H1 (cell line): ENCODE results near the gene GALNT9. TPM values are rescaled to one million over a fixed set of nuclear protein-coding genes. Genes with fewer than 3 reads are reported as not detected.

Experiments used
- CTCF ChIA-PET: fragments of 300-600 bp; sonication (Branson Sonifier 250); formaldehyde crosslinking; loops from one replicate; lab custom pipeline; 2021; ENCODE audit not compliant: partially characterized antibody; lab: Charles Lee
- POLR2A ChIA-PET: fragments of 300-600 bp; sonication (Branson Sonifier 250); formaldehyde crosslinking; loops from one replicate; lab custom pipeline; 2021; ENCODE audit warnings: inconsistent platforms; ENCODE audit not compliant: partially characterized antibody; lab: Charles Lee
- DNase-seq, 2 experiments: peaks; one replicate each; pipeline versions ENCODE4 v3.0.0 to v3.0.0-alpha.2; 2010 to 2022; ENCODE audit warnings: low spot score in 2 of 2, low read depth in 1 of 2, mixed read lengths in 1 of 2
- FAIRE-seq: peaks from 2 replicates; lab custom pipeline; 2011; peaks lifted over from hg19 to GRCh38; lab: Jason Lieb, UNC
- H2AFZ ChIP-seq: 2 replicates; pipeline ENCODE4 v1.8.1; 2012; ENCODE audit warnings: low read length, inconsistent platforms
- H2AK5ac ChIP-seq: 2 replicates; pipeline ENCODE4 v1.6.1; 2013; ENCODE audit warnings: low read depth, low read length
- H2BK120ac ChIP-seq: replicated peaks from 2 replicates; pipeline ENCODE3; 2013; ENCODE audit warnings: low read depth, low read length, inconsistent platforms
- H2BK12ac ChIP-seq: 2 replicates; pipeline ENCODE4 v1.6.1; 2013; ENCODE audit warnings: low read depth, low read length
- H2BK15ac ChIP-seq: 2 replicates; pipeline ENCODE4 v1.6.1; 2013; ENCODE audit warnings: low read length
- H2BK20ac ChIP-seq: 2 replicates; pipeline ENCODE4 v1.6.1; 2013; ENCODE audit warnings: low read length
- H2BK5ac ChIP-seq: 2 replicates; pipeline ENCODE4 v1.6.1; 2013; ENCODE audit warnings: low read depth, low read length
- H3K14ac ChIP-seq: 2 replicates; pipeline ENCODE4 v1.6.1; 2013; ENCODE audit warnings: inconsistent platforms; ENCODE audit not compliant: insufficient read length
- H3K18ac ChIP-seq: 2 replicates; pipeline ENCODE4 v1.6.1; 2013; ENCODE audit warnings: low read length; ENCODE audit errors: extremely low read depth
- H3K23ac ChIP-seq: 2 replicates; pipeline ENCODE4 v1.6.1; 2013; ENCODE audit warnings: inconsistent platforms; ENCODE audit not compliant: insufficient read length
- H3K23me2 ChIP-seq: 2 replicates; pipeline ENCODE4 v1.6.1; 2013; ENCODE audit warnings: low read depth, low read length
- H3K27ac ChIP-seq: 2 replicates; pipeline ENCODE4 v1.6.1; 2011; ENCODE audit warnings: low read depth, low read length, inconsistent platforms
- H3K27me3 ChIP-seq, 4 experiments: replicated peaks in 1 of 4; 1 replicate in 1 of 4; 2 replicates in 3 of 4; pipeline versions ENCODE4 v1.6.1 to v1.8.1; 2011 to 2013; ENCODE audit warnings: low read length in 3 of 4, mild to moderate bottlenecking in 3 of 4, inconsistent platforms in 2 of 4, mixed read lengths in 2 of 4, moderate library complexity in 1 of 4; ENCODE audit not compliant: control insufficient read depth in 3 of 4, insufficient read depth in 3 of 4; ENCODE audit errors: extremely low read depth in 1 of 4
- H3K36me3 ChIP-seq, 4 experiments: 2 replicates each; pipeline versions ENCODE4 v1.6.1 to v1.8.1; 2011 to 2013; ENCODE audit warnings: mild to moderate bottlenecking in 4 of 4, low read length in 3 of 4, moderate library complexity in 2 of 4, control low read depth in 1 of 4, inconsistent platforms in 1 of 4; ENCODE audit not compliant: insufficient read depth in 4 of 4, control insufficient read depth in 2 of 4
- H3K4ac ChIP-seq: replicated peaks from 2 replicates; pipeline ENCODE3; 2013; ENCODE audit warnings: low read length, low read depth, mixed read lengths, inconsistent platforms; ENCODE audit not compliant: insufficient read length
- H3K4me1 ChIP-seq, 4 experiments: replicated peaks in 1 of 4; 1 replicate in 1 of 4; 2 replicates in 3 of 4; pipeline versions ENCODE4 v1.6.1 to v1.8.1; 2011 to 2013; ENCODE audit warnings: low read length in 3 of 4, inconsistent platforms in 2 of 4, mixed read lengths in 1 of 4; ENCODE audit not compliant: insufficient read depth in 4 of 4, control insufficient read depth in 3 of 4
- H3K4me2 ChIP-seq, 2 experiments: 2 replicates each; pipeline versions ENCODE4 v1.6.1 to v1.8.1; 2011 to 2013; ENCODE audit warnings: low read depth in 2 of 2, low read length in 2 of 2, control low read depth in 1 of 2, inconsistent platforms in 1 of 2, mild to moderate bottlenecking in 1 of 2; ENCODE audit not compliant: insufficient read depth in 1 of 2
- H3K4me3 ChIP-seq, 4 experiments: fragments of 200-600, 300-600 bp in 1 of 4; sonication (generic), shearing (Covaris generic), sonication (Bioruptor Twin) in 1 of 4; 2 replicates each; pipeline versions ENCODE4 v1.5.1 to v1.8.1; 2011 to 2016; ENCODE audit warnings: low read length in 4 of 4, low read depth in 3 of 4, control low read depth in 2 of 4, inconsistent platforms in 2 of 4, mild to moderate bottlenecking in 2 of 4, mixed read lengths in 1 of 4, moderate library complexity in 1 of 4; ENCODE audit not compliant: insufficient read depth in 2 of 4; ENCODE audit errors: extremely low read depth in 1 of 4
- H3K56ac ChIP-seq: replicated peaks from 2 replicates; pipeline ENCODE3; 2013; ENCODE audit warnings: low read depth, mild to moderate bottlenecking, mixed read lengths, low read length, inconsistent platforms; ENCODE audit not compliant: insufficient read length
- H3K79me1 ChIP-seq: 2 replicates; pipeline ENCODE4 v1.6.1; 2013; ENCODE audit warnings: low read depth, low read length, control low read depth
- H3K79me2 ChIP-seq, 2 experiments: 2 replicates each; pipeline versions ENCODE4 v1.6.1 to v1.8.1; 2012 to 2013; ENCODE audit warnings: low read length in 2 of 2, mild to moderate bottlenecking in 2 of 2, inconsistent platforms in 1 of 2; ENCODE audit not compliant: insufficient read depth in 2 of 2, control insufficient read depth in 1 of 2
- H3K9ac ChIP-seq, 4 experiments: replicated peaks in 1 of 4; 1 replicate in 1 of 4; 2 replicates in 3 of 4; pipeline versions ENCODE4 v1.6.1 to v1.8.1; 2011 to 2013; ENCODE audit warnings: low read depth in 3 of 4, low read length in 3 of 4, control low read depth in 2 of 4, mild to moderate bottlenecking in 2 of 4, moderate library complexity in 2 of 4, inconsistent platforms in 1 of 4; ENCODE audit errors: extremely low read depth in 1 of 4
- H3K9me3 ChIP-seq, 2 experiments: 2 replicates each; pipeline versions ENCODE4 v1.6.1 to v1.8.1; 2012 to 2013; ENCODE audit warnings: mild to moderate bottlenecking in 2 of 2, moderate library complexity in 2 of 2, control low read depth in 1 of 2, inconsistent platforms in 1 of 2, low read depth in 1 of 2, low read length in 1 of 2, mixed read lengths in 1 of 2; ENCODE audit not compliant: insufficient read depth in 2 of 2
- H4K20me1 ChIP-seq, 2 experiments: replicated peaks in 1 of 2; 2 replicates each; pipeline versions ENCODE3 to v1.8.1; 2011 to 2013; ENCODE audit warnings: inconsistent platforms in 2 of 2, low read length in 2 of 2, mild to moderate bottlenecking in 1 of 2; ENCODE audit not compliant: insufficient read depth in 2 of 2, control insufficient read depth in 1 of 2
- H4K5ac ChIP-seq: 2 replicates; pipeline ENCODE4 v1.6.1; 2013; ENCODE audit warnings: low read length, low read depth, mixed read lengths, inconsistent platforms; ENCODE audit not compliant: insufficient read length
- H4K8ac ChIP-seq: 2 replicates; pipeline ENCODE4 v1.8.0; 2013; ENCODE audit warnings: mild to moderate bottlenecking, moderate library complexity, low read length, inconsistent platforms; ENCODE audit not compliant: insufficient read depth; ENCODE audit errors: extremely low read depth
- H4K91ac ChIP-seq: replicated peaks from 2 replicates; pipeline ENCODE3; 2013; ENCODE audit warnings: low read length, mixed read lengths, inconsistent platforms; ENCODE audit not compliant: insufficient read length
- CHD1 ChIP-seq: IDR thresholded peaks from 2 replicates; pipeline ENCODE4 v1.6.1; 2012; ENCODE audit warnings: low read depth, low read length, improper control_type of control experiment
- CHD2 ChIP-seq: IDR thresholded peaks from 2 replicates; pipeline ENCODE4 v1.6.1; 2012; ENCODE audit warnings: low read length, improper control_type of control experiment
- EZH2 ChIP-seq: fragments of 200-600 bp; sonication (generic); IDR thresholded peaks from 2 replicates; pipeline ENCODE4 v1.7.1; 2012; ENCODE audit warnings: low read depth, mild to moderate bottlenecking, moderate library complexity, low read length, inconsistent platforms; ENCODE audit not compliant: severe bottlenecking
- JUND ChIP-seq: IDR thresholded peaks from 2 replicates; pipeline ENCODE4 v1.6.1; 2011; ENCODE audit warnings: mild to moderate bottlenecking, improper control_type of control experiment, low read length
- KDM1A ChIP-seq: fragments of 200-600, 300-600 bp; sonication (generic); IDR thresholded peaks from 2 replicates; pipeline ENCODE4 v1.7.1; 2016; ENCODE audit warnings: mild to moderate bottlenecking, low read length, borderline replicate concordance
- KDM4A ChIP-seq: IDR thresholded peaks from one replicate; pipeline ENCODE4 v1.7.1; 2012; ENCODE audit warnings: low read depth, mild to moderate bottlenecking, moderate library complexity, low read length, inconsistent platforms; ENCODE audit not compliant: severe bottlenecking
- POLR2AphosphoS5 ChIP-seq: IDR thresholded peaks from 2 replicates; pipeline ENCODE4 v1.6.1; 2011; ENCODE audit warnings: low read depth, low read length
- POU5F1 ChIP-seq: IDR thresholded peaks from 2 replicates; pipeline ENCODE4 v1.6.1; 2011; ENCODE audit warnings: low read depth, mild to moderate bottlenecking, low read length, moderate library complexity
- SAP30 ChIP-seq: fragments of 300-600 bp; sonication (generic); IDR thresholded peaks from 2 replicates; pipeline ENCODE4 v1.7.1; 2012; ENCODE audit warnings: low read length, moderate library complexity, mild to moderate bottlenecking, inconsistent platforms; ENCODE audit not compliant: insufficient read depth, insufficient replicate concordance
- SIX5 ChIP-seq: IDR thresholded peaks from 2 replicates; pipeline ENCODE4 v1.6.1; 2011; ENCODE audit warnings: mild to moderate bottlenecking, low read depth, low read length
- SUZ12 ChIP-seq: fragments of 200-600 bp; sonication (generic); IDR thresholded peaks from 2 replicates; pipeline ENCODE4 v1.6.1; 2012; ENCODE audit warnings: mild to moderate bottlenecking, inconsistent platforms, low read length, moderate library complexity, mixed read lengths
- TEAD4 ChIP-seq: IDR thresholded peaks from 2 replicates; pipeline ENCODE4 v1.6.1; 2012; ENCODE audit warnings: low read depth, low read length, inconsistent platforms, mixed read lengths
- ZNF274 ChIP-seq: IDR thresholded peaks from 2 replicates; pipeline ENCODE4 v1.7.0; 2012; ENCODE audit warnings: low read length, borderline replicate concordance; ENCODE audit errors: extremely low read depth
- WGBS, 2 experiments: shearing (Covaris generic) in 1 of 2; methylation state at CpG; one replicate each; pipeline versions ENCODE4 v1.1.6 to v1.1.7; 2013 to 2015; ENCODE audit warnings: low lambda C conversion rate in 2 of 2, mixed read lengths in 2 of 2, inconsistent platforms in 1 of 2, low coverage in 1 of 2, missing lambda C conversion rate in 1 of 2; ENCODE audit not compliant: insufficient replicate concordance in 2 of 2, insufficient coverage in 1 of 2, insufficient read length in 1 of 2; ENCODE audit errors: extremely low coverage in 1 of 2, missing lambda C conversion rate in 1 of 2; 5-methylcytosine and 5-hydroxymethylcytosine counted together
- polyA plus RNA-seq, 7 experiments: library from polyadenylated mRNA; depleted of rRNA in 3 of 7; stranded (reverse) in 5 of 7; unstranded in 2 of 7; fragments of >200 nt in 5 of 7; fragments of 200-250 nt in 2 of 7; gene quantifications; 1 replicate in 5 of 7; 2 replicates in 1 of 7; 4 replicates in 1 of 7; pipeline versions ENCODE4 v1.2.1 to v1.2.3, GENCODE V29; 2011 to 2013; ENCODE audit warnings: missing spikeins in 2 of 7, mixed read lengths in 2 of 7
- total RNA-seq: library from RNA; stranded (reverse); fragmentation: NEBNext Ultra II Directional; extraction: Animal tissue kit (Norgen Biotek cat#: 25700); gene quantifications from 2 replicates; pipeline ENCODE4 v1.2.1, GENCODE V29; 2021

Gene GALNT9
- total and polyA plus RNA-seq, 2 of the 8 experiments (the other 6 are each of a cell fraction or from before 2014, with no cell fraction given): 2.0 to 3.6 TPM

DNA sequence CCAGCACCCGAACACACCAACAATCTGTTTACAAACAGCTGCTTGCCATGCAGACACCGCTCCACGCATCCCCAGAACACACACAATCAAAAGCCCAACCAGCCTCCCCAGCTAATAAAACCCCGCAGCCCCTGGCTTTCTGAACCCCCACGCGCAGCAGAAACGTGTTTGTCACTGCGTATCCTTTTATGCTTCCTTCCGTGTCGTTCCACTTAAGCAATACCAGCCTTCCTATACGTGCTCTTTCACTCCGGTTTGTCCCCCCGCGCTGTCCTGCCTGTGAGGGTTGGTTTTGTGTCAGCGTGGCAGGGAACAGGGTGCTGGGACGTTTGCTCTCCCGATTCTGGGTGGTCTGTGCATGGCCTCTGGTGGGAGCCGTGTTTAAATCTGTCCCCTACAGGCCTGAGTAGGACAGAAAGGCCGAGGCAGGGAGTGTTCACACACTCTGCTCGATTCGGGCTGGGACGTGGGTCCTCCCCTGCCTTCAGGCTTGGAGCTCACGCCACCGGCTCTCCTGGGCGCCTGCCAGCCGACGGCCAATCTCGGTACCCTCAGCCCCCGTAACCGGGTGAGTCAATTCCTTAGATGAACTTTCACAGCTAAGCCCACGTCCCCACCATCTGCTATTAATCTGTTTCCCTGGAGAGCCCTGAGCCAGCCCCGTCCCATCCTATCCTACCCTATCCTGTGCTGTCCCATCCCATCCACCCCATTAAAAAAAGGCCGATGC is 125.2 kb downstream of the GALNT9 start:
- DNase-seq: no peak
- FAIRE-seq: no peak
- Histone ChIP-seq H3K23me2 (no peaks in the 10 kb centered on the region), H4K8ac (no peak overlapping the region), H3K27me3 (peaks cover 0 to 15% (median 11%) of the 10 kb centered on the region in 4 experiments; a peak in 4 of 7 replicates), H4K5ac (no peak overlapping the region), H3K4ac (no peak overlapping the region), H2BK20ac (no peak overlapping the region), H3K18ac (no peak overlapping the region), H2BK120ac (no peak overlapping the region), H2AK5ac (no peak overlapping the region), H3K4me1 (peaks cover 0 to 3% (median 0%) of the 10 kb centered on the region in 4 experiments; a peak in 1 of 7 replicates), H3K9ac (no peak overlapping the region), H2AFZ (no peak overlapping the region), H3K4me2 (no peak overlapping the region), H3K79me2 (no peaks in the 10 kb centered on the region), H4K20me1 (no peaks in the 10 kb centered on the region), H2BK5ac (no peak overlapping the region), H3K79me1 (no peaks in the 10 kb centered on the region), H3K36me3 (no peaks in the 10 kb centered on the region), H3K9me3 (peaks cover 2 to 5% of the 10 kb centered on the region in 2 experiments; a peak in 1 of 4 replicates), H2BK15ac (no peak overlapping the region), H3K23ac (no peak overlapping the region), H3K14ac (no peak overlapping the region), H4K91ac (no peak overlapping the region), H3K56ac (no peak overlapping the region), H2BK12ac (no peak overlapping the region), H3K27ac (no peak overlapping the region), H3K4me3 (no peak overlapping the region)
- ChIA-PET CTCF (interaction anchor here (0.7 to 1.4 kb wide), 4 partner anchors 10 to 41 kb away, joined by 3 to 4 read pairs (median 4); no protein-coding TSS in a partner anchor), POLR2A (no interaction called here)
- 87% methylated on average over 32 of the region's 33 CpGs; no CpG with 5 or more reads in 1 of the 2 experiments for WGBS, 2 experiments
- TF ChIP-seq CHD2 (no peak), CHD1 (no peak), POU5F1 (no peak), TEAD4 (no peak), SIX5 (no peak), EZH2 (no peak), SUZ12 (no peak), ZNF274 (no peak), KDM4A (no peak), JUND (no peak), KDM1A (no peak), SAP30 (no peak), POLR2AphosphoS5 (no peak)
